GM12865 (cell line): ENCODE data around the gene IREB2.
"Not testable (repeated sequence)": the region's sequence is repeated elsewhere in the genome, so short reads cannot be mapped to it uniquely, and the experiment has no call there.

Experiments
- DNase-seq: peaks from one replicate; pipeline ENCODE4 v3.0.0; 2010; ENCODE audit warnings: low read depth
- H3K4me3 ChIP-seq: 2 replicates; pipeline ENCODE4 v1.5.1; 2011; ENCODE audit warnings: mild to moderate bottlenecking, low read depth, low read length, control low read depth
- CTCF ChIP-seq: IDR thresholded peaks from 2 replicates; pipeline ENCODE4 v1.5.1; 2011; ENCODE audit warnings: low read length, control low read depth, low read depth, inconsistent platforms; ENCODE audit not compliant: insufficient read depth; ENCODE audit errors: missing control alignments

Gene IREB2

GRCh38 chr15:78533331-78533730 is 95.3 kb downstream of the IREB2 start:
- no peak overlapping the region for H3K4me3 ChIP-seq
- TF ChIP-seq CTCF: no peak
- DNase-seq: no peak

- DNase-seq: no peak
- no peak overlapping the region for H3K4me3 ChIP-seq
- no peak for TF ChIP-seq CTCF
Observed at GRCh38 chr15:78536134-78536533, 98.1 kb downstream of the IREB2 start.

- TF ChIP-seq CTCF: no peak
- no peak overlapping the region for H3K4me3 ChIP-seq
- DNase-seq: no peak
Observed at GRCh38 chr15:78537266-78537905, 99.4 kb downstream of the IREB2 start.

- no peak overlapping the region for H3K4me3 ChIP-seq
- DNase-seq: no peak
- no peak for TF ChIP-seq CTCF
Observed at GRCh38 chr15:78538358-78538757, 100.3 kb downstream of the IREB2 start.

GRCh38 chr15:78539464-78540140 is 101.6 kb downstream of the IREB2 start:
- not testable (repeated sequence) for DNase-seq

GRCh38 chr15:78540141-78540870 is 102.3 kb downstream of the IREB2 start, which contains the start of gene PSMA4:
TSS of gene PSMA4 (plus strand) at chr15:78540444. CDS start at chr15:78541928, 1,484 bp downstream.
- peak within 1 kb of the TSS; percentile 94 for H3K4me3 ChIP-seq
- TF ChIP-seq CTCF: no peak
- peak; percentile 95 for DNase-seq

More at GRCh38 chr15:78539464-78540140, 101.6 kb downstream of the IREB2 start:
- peak overlapping the region; percentile 94 for H3K4me3 ChIP-seq

- no peak for DNase-seq
- peak overlapping the region; percentile 94 for H3K4me3 ChIP-seq
- no peak for TF ChIP-seq CTCF
Observed at GRCh38 chr15:78540871-78541743, 103.1 kb downstream of the IREB2 start.
